Activated CD4-positive, alpha-beta T cell treated with anti-CD3 and anti-CD28 coated beads for 36 hours (primary cell): ENCODE results near the gene ZC4H2. TPM values are rescaled to one million over a fixed set of nuclear protein-coding genes. Genes with fewer than 3 reads are reported as not detected.
"Not testable (repeated sequence)": the region's sequence is repeated elsewhere in the genome, so short reads cannot be mapped to it uniquely, and the experiment has no call there.

Experiments
- ATAC-seq: fragments of 200-7000 bp; cut with Tn5 transposase; one replicate; pipeline ENCODE4 v1.10.0; 2021; ENCODE audit warnings: mild to moderate bottlenecking, moderate library complexity
- CTCF ChIA-PET: fragments of 350-600 bp; sonication (Branson Sonifier 250); formaldehyde crosslinking; loops from one replicate; lab custom pipeline; 2021; ENCODE audit warnings: antibody characterized with exemption; lab: Charles Lee
- POLR2A ChIA-PET: fragments of 350-600 bp; sonication (Branson Sonifier 250); formaldehyde crosslinking; loops from one replicate; lab custom pipeline; 2021; ENCODE audit warnings: antibody characterized with exemption, inconsistent platforms; lab: Charles Lee
- DNase-seq: peaks from one replicate; pipeline ENCODE4 v3.0.0-alpha.2; 2020
- H3K27ac Mint-ChIP-seq: one replicate; pipeline ENCODE4 v1.8.0; 2021; ENCODE audit warnings: mixed read lengths
- H3K27me3 Mint-ChIP-seq: one replicate; pipeline ENCODE4 v1.8.0; 2021; ENCODE audit warnings: mixed read lengths
- H3K36me3 Mint-ChIP-seq: one replicate; pipeline ENCODE4 v1.8.0; 2021; ENCODE audit warnings: low read depth, mixed read lengths
- H3K4me1 Mint-ChIP-seq: one replicate; pipeline ENCODE4 v1.8.0; 2021; ENCODE audit warnings: mixed read lengths
- H3K4me3 Mint-ChIP-seq: one replicate; pipeline ENCODE4 v1.8.0; 2021; ENCODE audit warnings: mild to moderate bottlenecking, moderate library complexity, mixed read lengths
- H3K9me3 Mint-ChIP-seq: one replicate; pipeline ENCODE4 v1.8.0; 2021; ENCODE audit warnings: low read depth, mixed read lengths
- intact Hi-C, 2 experiments: fragments of 100-400 bp; cut with DNase I in 1 of 2; cut with micrococcal nuclease in 1 of 2; formaldehyde crosslinking; loops; one replicate each; pipeline versions ENCODE4 v1.14.2 to v1.15.1; 2022 to 2024; cut with DNase I, micrococcal nuclease
- total RNA-seq, 2 experiments: library from RNA; stranded (reverse); gene quantifications; one replicate each; pipeline ENCODE4 v1.2.3, GENCODE V29; 2021

The ZC4H2 gene
- total RNA-seq, 2 experiments from 2014 or later, result 14.7 to 18.8 TPM

DNA sequence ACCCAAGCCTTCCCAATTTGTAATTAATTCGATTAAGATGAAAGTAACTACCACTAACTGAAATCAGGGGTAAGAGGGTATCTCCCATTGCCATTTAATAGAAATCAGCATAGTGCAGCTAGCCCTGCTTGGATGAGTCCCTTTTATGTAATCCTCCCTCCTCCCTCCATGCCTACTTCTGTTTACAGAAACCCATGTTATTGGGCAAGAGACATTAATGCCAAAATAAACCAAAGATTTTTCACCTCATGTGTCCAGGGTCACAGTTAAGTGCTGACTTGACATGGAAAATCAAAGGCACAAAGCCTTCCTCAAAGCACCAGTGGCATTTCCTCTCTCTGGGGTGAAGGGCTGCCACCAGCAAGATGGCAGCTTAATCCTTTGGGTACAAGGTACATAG, 50.8 kb downstream of the ZC4H2 start:
- Mint-ChIP-seq H3K4me1 (no peaks in the 10 kb centered on the region), H3K27ac (no peak overlapping the region), H3K9me3 (peaks cover 9% of the 10 kb centered on the region), H3K27me3 (no peaks in the 10 kb centered on the region), H3K36me3 (peaks cover 3% of the 10 kb centered on the region), H3K4me3 (no peak overlapping the region)
- CTCF ChIA-PET, result no interaction called here
- DNase-seq (no peak), ATAC-seq (no peak)
- intact Hi-C loops, result no loop called here
- POLR2A ChIA-PET, result no interaction called here

DNA sequence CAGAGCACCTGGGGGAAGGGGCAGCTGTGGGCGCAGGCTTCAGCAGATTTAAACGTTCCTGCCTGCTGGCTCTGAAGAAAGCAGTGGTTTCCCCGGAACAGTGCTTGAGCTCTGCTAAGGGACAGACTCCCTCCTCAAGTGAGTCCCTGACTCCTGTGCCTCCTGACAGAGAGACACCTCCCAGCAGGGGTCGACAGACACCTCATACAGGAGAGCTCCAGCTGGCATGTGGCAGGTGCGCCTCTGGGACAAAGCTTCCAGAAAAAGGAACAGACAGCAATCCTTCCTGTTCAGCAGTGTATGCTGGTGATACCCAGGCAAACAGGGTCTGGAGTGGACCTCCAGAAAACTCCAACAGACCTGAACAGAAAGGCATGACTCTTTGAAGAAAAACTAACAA, 68.1 kb downstream of the ZC4H2 start:
- no peak overlapping the region for H3K4me3 Mint-ChIP-seq
- no peaks in the 10 kb centered on the region for H3K4me1 Mint-ChIP-seq
- ChIA-PET CTCF (no interaction called here), POLR2A (no interaction called here)
- peaks cover 53% of the 10 kb centered on the region for H3K36me3 Mint-ChIP-seq
- DNase-seq (no peak), ATAC-seq (no peak)
- H3K27me3 Mint-ChIP-seq, result no peaks in the 10 kb centered on the region
- intact Hi-C loops, result no loop called here
- no peak overlapping the region for H3K27ac Mint-ChIP-seq
- H3K9me3 Mint-ChIP-seq, result peaks cover 11% of the 10 kb centered on the region

DNA sequence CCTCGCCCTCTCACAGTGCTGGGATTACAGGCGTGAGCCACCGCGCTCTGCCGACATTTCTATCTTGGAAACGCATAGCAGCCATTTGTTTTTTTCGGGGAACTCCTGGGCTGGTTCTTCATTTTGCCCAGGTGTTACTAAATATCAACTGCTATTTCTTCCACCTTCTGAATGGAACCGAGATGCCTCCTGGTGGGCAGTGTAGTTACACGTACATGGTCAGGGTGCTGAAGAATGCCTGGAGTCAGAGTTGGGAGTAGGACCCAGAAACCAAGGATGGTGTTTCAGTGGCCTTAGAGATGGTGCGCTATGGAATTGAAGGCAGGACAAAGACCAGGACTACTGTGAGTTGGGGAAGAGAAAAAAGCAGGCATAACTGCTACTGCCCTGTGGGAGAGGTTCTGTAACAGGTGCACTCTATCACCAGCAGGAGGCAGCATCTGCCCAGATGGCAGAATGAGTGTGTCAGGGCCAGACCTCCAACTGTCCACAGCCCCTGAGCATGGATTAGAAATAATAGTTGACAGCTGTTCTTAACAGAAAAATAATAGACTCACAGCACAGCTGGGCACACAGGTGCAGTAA, 81.7 kb downstream of the ZC4H2 start:
- ChIA-PET CTCF (no interaction called here), POLR2A (no interaction called here)
- peak; percentile 68 for ATAC-seq
- H3K27ac Mint-ChIP-seq, result no peak overlapping the region
- no peak overlapping the region for H3K4me3 Mint-ChIP-seq
- no peaks in the 10 kb centered on the region for H3K36me3 Mint-ChIP-seq
- intact Hi-C loops, result loop anchor here (1.0 to 5.0 kb wide), 4 partner anchors 556 to 802 kb away; no protein-coding TSS in a partner anchor
- no peaks in the 10 kb centered on the region for H3K9me3 Mint-ChIP-seq
- peak; percentile 64 for DNase-seq
- H3K4me1 Mint-ChIP-seq, result peaks cover 2% of the 10 kb centered on the region
- H3K27me3 Mint-ChIP-seq, result no peaks in the 10 kb centered on the region

DNA sequence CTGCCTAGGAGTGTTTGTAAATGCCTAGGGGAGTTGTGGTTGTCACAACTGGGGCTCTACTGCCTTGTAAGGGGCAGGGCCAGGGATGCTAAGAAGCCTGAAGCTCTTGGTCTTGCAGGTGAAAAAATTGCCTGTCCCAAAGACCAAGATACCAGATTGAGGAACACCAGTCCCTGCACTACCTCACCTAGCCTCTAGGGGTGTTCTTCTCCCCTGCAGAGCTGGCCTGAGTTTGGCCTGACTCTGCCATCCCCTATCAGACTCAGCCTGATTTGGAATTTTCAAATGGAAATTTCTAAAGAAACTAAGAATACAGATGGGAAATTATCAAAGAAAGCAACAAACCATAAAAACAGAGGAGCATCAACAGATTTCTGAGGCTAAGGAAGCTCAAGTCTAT, 90.4 kb downstream of the ZC4H2 start:
- no peak overlapping the region for H3K4me3 Mint-ChIP-seq
- DNase-seq, result peak; percentile 22

DNA sequence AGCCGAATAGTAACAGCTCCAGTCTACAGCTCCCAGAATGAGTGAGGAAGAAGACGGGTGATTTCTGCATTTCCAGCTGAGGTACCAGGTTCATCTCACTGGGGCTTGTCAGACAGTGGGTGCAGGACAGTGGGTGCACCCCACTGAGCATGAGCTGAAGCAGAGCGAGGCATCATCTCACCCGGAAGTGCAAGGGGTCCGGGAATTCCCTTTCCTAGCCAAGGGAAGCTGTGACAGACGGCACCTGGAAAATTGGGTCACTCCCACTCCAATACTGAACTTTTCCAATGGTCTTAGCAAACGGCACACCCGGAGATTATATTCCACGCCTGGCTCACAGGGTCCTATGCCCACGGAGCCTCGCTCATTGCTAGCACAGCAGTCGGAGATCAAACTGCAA, 97.5 kb downstream of the ZC4H2 start:
- H3K9me3 Mint-ChIP-seq, CTCF ChIA-PET, H3K27ac Mint-ChIP-seq, H3K27me3 Mint-ChIP-seq, H3K36me3 Mint-ChIP-seq, intact Hi-C loops, ATAC-seq, H3K4me1 Mint-ChIP-seq, DNase-seq, POLR2A ChIA-PET, H3K4me3 Mint-ChIP-seq: not testable (repeated sequence)

More for the DNA sequence above, 90.4 kb downstream of the ZC4H2 start:
- Mint-ChIP-seq H3K4me1 (no peaks in the 10 kb centered on the region), H3K27ac (no peak overlapping the region), H3K27me3 (no peaks in the 10 kb centered on the region), H3K36me3 (no peaks in the 10 kb centered on the region), H3K9me3 (no peaks in the 10 kb centered on the region)
- ChIA-PET POLR2A (no interaction called here), CTCF (interaction anchor here (1.0 kb wide), 1 partner anchor 15 kb away, joined by 3 read pairs; no protein-coding TSS in a partner anchor)
- intact Hi-C loops, result no loop called here
- no peak for ATAC-seq

DNA sequence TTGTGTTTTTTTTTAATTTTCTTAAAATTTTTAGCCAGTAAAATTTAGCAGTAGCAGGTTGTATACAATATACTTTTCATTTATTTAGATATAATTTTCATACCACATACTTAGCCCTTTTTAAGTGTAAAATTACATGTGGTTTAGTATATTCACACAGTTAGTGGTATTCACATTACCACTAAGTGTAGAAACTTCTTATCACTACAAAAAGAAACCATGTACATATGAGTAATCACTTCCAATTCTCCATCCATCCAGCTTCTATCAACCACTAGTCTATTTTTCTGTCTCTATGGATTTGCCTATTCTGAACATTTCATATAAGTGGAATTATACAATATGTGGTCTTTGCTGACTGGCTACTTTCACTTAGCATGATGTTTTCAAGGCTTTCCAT, 109.0 kb downstream of the ZC4H2 start:
- Mint-ChIP-seq H3K36me3 (no peaks in the 10 kb centered on the region), H3K4me1 (peaks cover 7% of the 10 kb centered on the region), H3K4me3 (no peak overlapping the region), H3K9me3 (peaks cover 7% of the 10 kb centered on the region), H3K27ac (no peak overlapping the region), H3K27me3 (no peaks in the 10 kb centered on the region)
- ATAC-seq (no peak), DNase-seq (no peak)
- POLR2A ChIA-PET, result no interaction called here
- CTCF ChIA-PET, result interaction anchor here (0.5 kb wide), 1 partner anchor 1845 kb away, joined by 3 read pairs; no protein-coding TSS in a partner anchor
- intact Hi-C loops, result no loop called here

Other genes with a start within 250 kb of the ZC4H2 start
- under 1 TPM; 0.76 to 0.82 TPM for gene ZC3H12B, start 58.4 kb upstream of the ZC4H2 start, total RNA-seq